Activated effector memory CD4-positive, alpha-beta T cell treated with Interleukin-2 at 50 U/mL for 16 hours (primary cell): ENCODE results near the gene DNMT3A.
A peak's percentile ranks its signal among the peaks of the same experiment; 100 is the strongest.

Source experiments
- DNase-seq: peaks from one replicate; pipeline ENCODE4 v3.0.0-alpha.2; 2020

Gene DNMT3A

GRCh38 chr2:25303633-25304236 lies 38.0 kb downstream of the DNMT3A start:
- no peak for DNase-seq

DNA sequence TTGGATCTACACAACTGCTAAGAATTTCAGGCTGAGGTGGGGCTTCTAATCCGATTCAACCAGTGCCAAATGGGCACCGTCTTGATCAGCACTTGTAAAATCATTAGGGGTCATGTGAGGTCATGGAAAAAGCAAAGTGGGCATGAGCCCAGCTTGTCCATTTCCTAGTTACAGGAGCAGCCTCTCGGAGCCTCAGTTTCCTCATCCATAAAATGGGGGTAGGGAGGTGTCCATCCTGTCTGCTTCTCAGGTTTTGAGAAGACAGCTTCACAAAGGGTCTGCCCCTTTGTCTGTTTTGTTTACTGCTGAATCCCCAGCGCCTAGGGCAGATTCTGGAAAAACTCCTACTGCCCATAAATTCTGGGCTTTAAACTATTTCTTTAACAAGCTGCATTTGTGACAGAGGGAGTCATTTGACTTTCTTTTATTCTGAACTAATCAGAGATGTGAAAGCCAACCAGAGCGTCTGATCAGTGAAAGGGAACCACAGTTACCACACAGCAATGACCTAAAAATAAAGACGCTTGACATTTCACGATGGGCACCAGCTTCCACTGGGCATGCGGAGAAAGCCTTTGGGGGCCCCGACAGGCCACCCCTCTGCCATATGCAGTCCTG lies 38.9 kb downstream of the DNMT3A start:
- DNase-seq = no peak

DNA sequence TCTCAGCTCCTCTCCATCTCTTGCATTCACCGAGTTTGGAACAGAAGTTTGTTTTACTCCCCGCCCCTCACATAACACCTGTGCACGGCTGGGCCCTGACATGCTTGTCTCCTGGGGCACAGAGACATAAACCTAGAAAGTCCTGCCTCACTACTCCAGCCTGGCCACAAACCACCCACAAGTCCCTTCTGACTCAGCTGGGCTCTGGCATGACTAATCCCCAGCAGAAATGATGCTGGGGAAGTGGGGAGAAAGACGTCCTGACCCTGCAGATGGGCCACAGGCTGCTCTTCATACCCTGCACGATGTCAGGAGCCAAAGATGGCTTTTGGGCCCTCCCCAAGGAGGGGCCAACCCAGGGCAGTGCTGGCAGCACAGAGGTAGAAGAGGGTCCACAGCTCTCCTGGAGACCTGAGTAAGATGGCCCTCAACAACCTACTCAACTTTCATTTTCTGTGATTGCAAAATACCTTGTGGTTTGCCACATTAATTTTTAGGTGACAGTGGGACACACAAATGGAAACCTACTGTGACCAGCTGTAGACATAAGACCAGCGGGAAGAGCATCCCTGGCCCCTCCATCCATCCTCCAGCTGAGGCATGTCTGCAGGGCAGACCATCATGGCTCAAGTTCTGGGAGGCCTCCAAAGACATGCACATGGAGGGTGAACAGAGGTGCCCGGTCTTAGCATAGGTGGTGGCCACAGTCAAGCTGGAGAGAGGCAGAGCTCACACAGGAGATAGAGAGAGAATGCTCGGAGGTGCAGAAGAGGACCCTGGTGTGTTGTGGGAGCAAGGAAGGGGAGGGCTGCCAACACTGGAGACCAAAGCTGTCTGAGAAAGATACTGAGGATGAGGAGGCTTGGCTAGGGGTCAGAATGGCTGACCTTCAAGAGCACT lies 40.0 kb downstream of the DNMT3A start:
- DNase-seq = peak; percentile 62

DNA sequence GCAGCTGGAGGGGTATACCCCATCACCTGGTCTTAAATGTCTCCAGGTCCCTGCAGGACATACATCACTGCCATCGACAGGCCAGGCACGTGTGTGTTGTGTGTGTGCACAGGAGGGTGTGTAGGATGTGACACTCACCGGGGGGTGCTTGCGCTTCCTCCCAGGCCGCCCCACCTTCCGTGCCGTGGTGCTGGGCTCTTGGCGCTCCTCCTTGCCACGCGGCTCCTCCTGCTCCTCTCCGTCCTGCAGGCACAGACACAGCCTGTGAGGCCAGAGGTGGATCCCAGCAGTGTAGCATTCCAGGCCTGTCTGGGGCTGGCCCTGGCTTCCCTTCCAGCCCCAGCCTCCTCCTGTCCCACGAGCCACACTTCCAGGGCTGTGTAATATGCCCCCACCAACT lies 41.7 kb downstream of the DNMT3A start:
- no peak for DNase-seq

DNA sequence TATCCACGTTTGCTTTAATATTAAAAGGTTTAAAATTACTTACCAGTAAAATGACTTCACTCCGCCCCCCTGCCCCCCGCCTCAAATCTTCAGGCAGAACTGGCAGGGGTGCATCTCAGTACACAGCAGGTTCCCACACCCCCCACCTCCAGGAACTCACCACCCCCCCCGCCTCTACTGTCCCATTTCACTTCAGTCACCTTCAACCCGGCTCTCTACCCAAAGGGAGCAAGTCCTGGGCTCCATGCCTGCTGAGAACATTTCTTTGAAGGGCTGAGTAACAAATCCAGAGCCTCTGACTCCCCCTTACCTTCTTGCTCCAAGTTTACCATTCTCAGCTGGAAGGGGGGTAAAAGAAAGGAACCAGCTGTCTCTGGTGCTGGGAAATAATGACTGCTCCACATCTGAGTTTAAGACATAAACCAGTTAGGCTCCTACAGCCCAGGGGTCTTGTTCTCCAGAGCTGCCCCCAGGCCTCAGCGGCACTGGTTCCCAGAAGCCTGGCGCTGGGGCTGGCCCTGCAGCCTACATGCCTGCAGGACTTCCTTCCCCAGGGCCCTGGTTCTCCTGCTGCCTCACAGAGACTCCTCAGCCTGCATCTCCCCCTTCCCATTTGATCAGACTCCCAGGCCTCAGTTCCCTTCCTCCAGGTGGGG lies 42.8 kb downstream of the DNMT3A start:
- no peak for DNase-seq

DNA sequence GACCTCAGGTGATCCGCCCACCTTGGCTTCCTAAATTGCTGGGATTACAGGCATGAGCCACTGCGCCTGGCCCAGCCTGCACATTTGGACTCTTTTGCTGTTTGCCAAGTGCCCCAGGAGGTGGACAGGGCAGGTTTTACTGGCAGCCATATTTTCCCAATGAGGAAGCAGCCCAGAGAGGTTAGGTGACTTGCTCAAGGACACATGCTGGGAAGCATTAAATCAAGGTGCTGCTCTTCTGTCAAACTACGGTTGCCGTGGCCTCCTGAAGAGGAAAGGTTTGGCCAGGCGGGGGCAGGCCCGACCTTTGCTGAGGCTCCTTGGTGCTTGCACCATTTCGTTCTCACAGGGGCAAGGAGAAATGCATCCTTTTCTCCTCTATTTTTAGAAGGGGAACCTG lies 44.0 kb downstream of the DNMT3A start:
- DNase-seq = no peak

DNA sequence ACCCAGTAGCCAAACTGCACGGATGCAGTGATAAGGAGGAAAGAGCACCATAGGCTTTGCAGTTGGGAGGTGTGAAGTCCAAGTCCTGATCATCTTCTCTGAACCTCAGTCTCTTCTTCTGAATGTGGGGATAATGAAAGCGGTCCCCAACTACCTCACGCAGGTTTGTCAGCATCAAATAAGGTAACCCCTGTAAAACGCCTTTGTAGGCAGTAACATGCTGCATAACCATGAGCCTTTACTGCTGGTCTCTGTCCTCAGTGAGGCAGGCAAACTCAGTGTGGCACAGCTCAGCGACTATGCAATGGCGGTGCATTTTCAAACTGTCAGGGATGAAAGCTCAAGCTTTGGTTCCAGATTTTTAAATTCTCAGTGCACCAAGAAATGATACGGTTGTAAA lies 46.1 kb downstream of the DNMT3A start:
- DNase-seq = no peak

- DNase-seq = peak; percentile 77
Measured at GRCh38 chr2:25294573-25295462, 46.9 kb downstream of the DNMT3A start.

DNA sequence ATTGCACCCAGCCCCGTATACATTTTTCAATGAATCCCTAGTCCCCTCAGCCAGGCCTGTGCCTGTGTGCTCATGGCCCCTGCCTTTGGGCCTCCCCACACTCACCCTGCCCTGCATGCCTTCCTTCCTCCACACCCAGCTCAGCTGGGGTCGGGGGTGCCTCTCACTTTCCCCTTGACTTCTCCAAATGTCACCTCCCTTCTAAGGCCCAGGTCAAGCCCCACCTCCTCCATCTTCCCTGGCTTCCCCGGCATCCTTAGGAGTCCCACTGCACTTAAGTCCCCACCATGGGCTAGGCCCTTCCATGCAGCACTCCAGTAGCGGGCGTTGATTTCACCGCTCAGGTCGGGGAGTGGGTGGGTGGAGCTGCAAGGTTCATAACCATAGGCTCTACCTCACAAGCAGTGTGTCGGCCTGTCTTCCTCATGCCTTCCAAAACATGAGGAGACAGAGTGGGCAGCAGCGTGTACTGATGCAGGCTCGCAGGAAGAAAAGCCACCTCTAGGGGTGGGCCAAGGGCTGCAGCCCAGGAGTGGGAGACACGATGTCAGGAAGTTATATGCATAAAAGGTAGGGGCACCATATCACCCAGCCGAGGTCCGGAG lies 47.7 kb downstream of the DNMT3A start:
- DNase-seq = no peak

DNA sequence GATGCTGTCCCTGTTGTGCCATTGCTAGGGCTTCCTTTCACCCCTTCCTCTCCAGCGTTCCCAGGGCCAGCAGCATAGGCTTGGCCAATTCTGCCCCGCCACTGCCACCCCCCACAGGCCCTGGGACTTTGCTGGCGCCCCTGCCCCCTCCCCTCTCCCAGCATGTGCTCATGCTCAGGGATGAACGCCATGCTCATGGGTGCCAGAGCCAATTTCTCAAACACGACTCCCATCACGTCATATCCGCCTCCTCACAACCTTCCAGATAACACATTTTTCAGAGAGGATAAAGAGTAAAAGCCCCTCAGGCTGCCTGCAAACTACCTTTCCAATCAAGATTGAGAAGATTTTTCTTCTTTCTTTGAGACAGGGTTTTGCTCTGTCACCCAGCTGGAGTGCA lies 48.6 kb downstream of the DNMT3A start:
- DNase-seq = no peak

DNA sequence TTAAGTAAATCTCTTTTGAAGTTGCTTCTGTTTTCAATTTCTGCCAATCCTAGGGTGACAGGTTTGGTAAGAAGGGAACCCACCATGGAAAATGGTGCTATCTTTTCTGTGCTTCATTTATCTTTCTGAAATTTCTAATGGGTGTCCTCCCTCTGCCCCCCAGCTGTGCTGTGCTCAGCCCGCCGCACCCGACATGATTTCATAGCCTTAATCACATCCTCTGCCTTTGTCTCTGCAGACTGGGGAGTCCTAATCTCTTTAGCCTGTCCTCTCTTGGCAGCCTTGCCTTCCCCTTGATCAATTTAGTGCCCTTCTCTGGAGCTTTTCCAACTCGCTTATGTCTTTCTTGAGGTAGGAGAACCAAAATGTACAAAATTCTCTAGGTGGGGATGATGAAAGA lies 49.3 kb downstream of the DNMT3A start:
- no peak for DNase-seq

DNA sequence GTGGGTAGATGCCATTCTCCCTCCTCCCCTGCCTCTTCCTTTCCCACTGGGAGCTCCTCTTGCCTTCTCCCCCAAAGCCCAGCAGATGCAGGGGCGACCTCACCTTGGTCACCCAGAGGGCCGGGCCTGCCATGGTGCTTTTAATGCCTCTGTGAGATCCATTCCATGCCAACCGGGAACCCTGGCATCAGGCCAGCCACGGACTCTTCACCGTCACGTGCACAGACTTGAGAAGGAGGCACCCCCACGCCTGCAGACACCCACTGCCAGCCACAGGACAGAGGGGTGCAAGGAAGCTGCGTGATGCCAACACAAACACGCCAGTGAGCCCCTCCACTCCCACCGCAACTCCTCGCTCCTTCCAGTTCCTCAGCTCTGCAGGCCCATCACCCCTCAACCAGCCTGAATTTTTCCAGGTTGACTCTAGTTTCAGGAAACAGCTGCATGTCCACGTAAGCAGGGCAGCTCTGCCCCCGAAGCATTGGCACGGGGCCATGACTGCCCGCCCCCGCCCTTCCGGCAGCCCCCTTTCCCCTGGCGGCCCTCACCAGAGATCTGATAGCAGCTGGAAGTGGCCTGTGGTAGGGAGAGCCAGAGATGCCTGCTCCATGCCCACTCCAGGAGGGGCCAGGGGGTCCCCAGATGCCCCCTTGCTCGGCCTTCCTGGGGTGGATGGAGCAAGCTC lies 50.8 kb downstream of the DNMT3A start:
- no peak for DNase-seq

GRCh38 chr2:25286723-25287483 lies 54.8 kb downstream of the DNMT3A start:
- no peak for DNase-seq

DNA sequence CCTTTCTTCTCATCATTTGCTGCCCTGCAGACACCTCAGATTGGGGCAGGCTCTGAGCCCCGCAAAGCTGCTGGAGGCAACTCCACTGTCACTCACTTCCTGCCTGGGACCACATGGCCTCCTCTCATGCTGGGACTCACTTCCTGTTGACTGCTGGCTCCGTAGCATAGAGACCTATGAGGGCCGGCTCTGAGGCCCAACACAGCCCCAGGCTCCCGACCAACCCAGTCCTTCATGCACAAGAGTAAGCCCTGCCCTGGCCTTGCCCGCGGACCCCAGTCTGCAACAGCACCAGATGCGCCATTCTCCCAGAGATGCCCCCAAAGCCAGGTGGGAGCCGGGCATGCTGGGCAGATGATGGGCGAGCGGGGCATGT lies 55.7 kb downstream of the DNMT3A start:
- DNase-seq = peak; percentile 71

GRCh38 chr2:25285265-25286024 lies 56.3 kb downstream of the DNMT3A start:
- DNase-seq = no peak

GRCh38 chr2:25284756-25285155 lies 57.0 kb downstream of the DNMT3A start:
- no peak for DNase-seq

GRCh38 chr2:25283921-25284320 lies 57.8 kb downstream of the DNMT3A start:
- DNase-seq = no peak

- no peak for DNase-seq
Measured at GRCh38 chr2:25281941-25282340, 59.8 kb downstream of the DNMT3A start.

- DNase-seq = no peak
Measured at GRCh38 chr2:25281522-25281921, 60.2 kb downstream of the DNMT3A start.
